ENCODE results near the gene CYBB.

The CYBB gene

DNA sequence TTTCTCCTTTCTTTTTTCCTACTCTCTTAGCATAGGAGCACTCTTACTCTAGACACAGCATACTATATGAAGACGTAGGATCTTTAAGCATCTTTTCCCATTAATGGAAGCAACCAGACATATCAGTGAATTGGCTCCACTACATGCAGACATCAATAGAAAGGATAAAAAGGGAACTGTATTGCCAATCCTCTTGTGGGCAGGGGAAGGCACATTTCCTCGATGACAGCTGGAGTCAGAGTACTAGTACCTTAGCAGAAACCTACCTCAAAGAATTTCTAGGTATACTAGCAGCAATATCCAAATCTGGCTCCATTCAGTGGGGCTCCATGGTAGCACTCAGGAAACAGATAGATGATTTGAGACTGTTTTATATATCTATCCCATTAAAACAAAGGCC is 20.1 kb downstream of the CYBB start:
- H3K27me3 ChIP-seq (ENCODE audit: control insufficient read depth, low read length), result no peaks in the 10 kb centered on the region
- H3K36me3 ChIP-seq (ENCODE audit: control insufficient read depth, low read length), result peaks cover 96% of the 10 kb centered on the region
- H3K27ac ChIP-seq (ENCODE audit: low read depth, low read length), result no peak overlapping the region
- H3K4me3 ChIP-seq (ENCODE audit: low read length), result no peak overlapping the region
- H3K9me3 ChIP-seq (ENCODE audit: control insufficient read depth, insufficient read depth, low read length), result no peaks in the 10 kb centered on the region
- H4K20me1 ChIP-seq (ENCODE audit: control insufficient read depth, insufficient read depth, low read depth, low read length), result no peaks in the 10 kb centered on the region
- TF ChIP-seq, protein P1, sequence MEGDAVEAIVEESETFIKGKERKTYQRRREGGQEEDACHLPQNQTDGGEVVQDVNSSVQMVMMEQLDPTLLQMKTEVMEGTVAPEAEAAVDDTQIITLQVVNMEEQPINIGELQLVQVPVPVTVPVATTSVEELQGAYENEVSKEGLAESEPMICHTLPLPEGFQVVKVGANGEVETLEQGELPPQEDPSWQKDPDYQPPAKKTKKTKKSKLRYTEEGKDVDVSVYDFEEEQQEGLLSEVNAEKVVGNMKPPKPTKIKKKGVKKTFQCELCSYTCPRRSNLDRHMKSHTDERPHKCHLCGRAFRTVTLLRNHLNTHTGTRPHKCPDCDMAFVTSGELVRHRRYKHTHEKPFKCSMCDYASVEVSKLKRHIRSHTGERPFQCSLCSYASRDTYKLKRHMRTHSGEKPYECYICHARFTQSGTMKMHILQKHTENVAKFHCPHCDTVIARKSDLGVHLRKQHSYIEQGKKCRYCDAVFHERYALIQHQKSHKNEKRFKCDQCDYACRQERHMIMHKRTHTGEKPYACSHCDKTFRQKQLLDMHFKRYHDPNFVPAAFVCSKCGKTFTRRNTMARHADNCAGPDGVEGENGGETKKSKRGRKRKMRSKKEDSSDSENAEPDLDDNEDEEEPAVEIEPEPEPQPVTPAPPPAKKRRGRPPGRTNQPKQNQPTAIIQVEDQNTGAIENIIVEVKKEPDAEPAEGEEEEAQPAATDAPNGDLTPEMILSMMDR (IDR thresholded peaks at IDR 0.05; ENCODE audit: low read depth, low read length, poor library complexity, severe bottlenecking), result no peak
- TF ChIP-seq EZH2phosphoT487 (IDR thresholded peaks at IDR 0.05; ENCODE audit: borderline replicate concordance, low read length), result no peak
- no peaks in the 10 kb centered on the region for H3F3A ChIP-seq (ENCODE audit: control insufficient read depth, insufficient read depth)
- no peak overlapping the region for H3K4me2 ChIP-seq (ENCODE audit: low read length)
- H3K4me1 ChIP-seq (ENCODE audit: control insufficient read depth, low read length), result peaks cover 33% of the 10 kb centered on the region
- no peaks in the 10 kb centered on the region for H3K9me2 ChIP-seq (replicated peaks; ENCODE audit: control insufficient read depth, low read length)
- H3K79me2 ChIP-seq (ENCODE audit: control insufficient read depth, low read length), result no peaks in the 10 kb centered on the region

DNA sequence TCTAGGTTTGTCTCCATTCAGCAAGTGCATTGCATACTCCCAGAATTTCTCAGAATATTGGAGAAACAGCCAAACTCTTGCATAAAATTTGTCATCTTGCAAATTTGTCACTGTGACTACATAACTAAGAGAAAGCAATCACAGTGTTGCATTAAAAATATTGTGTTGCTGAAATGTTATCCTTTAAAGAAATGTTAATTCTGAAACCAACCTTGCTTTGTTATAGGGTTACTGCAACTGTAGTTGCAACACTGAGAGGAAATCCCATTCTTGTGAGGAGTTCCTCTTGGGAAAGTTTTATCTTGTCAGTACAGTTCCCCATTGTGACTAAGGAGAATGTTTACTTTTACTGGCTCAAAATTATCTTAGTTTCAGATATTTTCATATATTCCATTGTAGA is 20.9 kb downstream of the CYBB start:
- Histone ChIP-seq H3K4me2 (ENCODE audit: low read length) (no peak overlapping the region), H3F3A (ENCODE audit: control insufficient read depth, insufficient read depth) (no peaks in the 10 kb centered on the region), H3K9me2 (replicated peaks; ENCODE audit: control insufficient read depth, low read length) (no peaks in the 10 kb centered on the region), H4K20me1 (ENCODE audit: control insufficient read depth, insufficient read depth, low read depth, low read length) (no peaks in the 10 kb centered on the region), H3K79me2 (ENCODE audit: control insufficient read depth, low read length) (no peaks in the 10 kb centered on the region), H3K4me3 (ENCODE audit: low read length) (no peak overlapping the region), H3K4me1 (ENCODE audit: control insufficient read depth, low read length) (peaks cover 25% of the 10 kb centered on the region), H3K27me3 (ENCODE audit: control insufficient read depth, low read length) (no peaks in the 10 kb centered on the region), H3K36me3 (ENCODE audit: control insufficient read depth, low read length) (peaks cover 96% of the 10 kb centered on the region), H3K9me3 (ENCODE audit: control insufficient read depth, insufficient read depth, low read length) (no peaks in the 10 kb centered on the region), H3K27ac (ENCODE audit: low read depth, low read length) (no peak overlapping the region)
- TF ChIP-seq, protein P1 (IDR thresholded peaks at IDR 0.05; ENCODE audit: low read depth, low read length, poor library complexity, severe bottlenecking), result no peak
- TF ChIP-seq EZH2phosphoT487 (IDR thresholded peaks at IDR 0.05; ENCODE audit: borderline replicate concordance, low read length), result no peak

DNA sequence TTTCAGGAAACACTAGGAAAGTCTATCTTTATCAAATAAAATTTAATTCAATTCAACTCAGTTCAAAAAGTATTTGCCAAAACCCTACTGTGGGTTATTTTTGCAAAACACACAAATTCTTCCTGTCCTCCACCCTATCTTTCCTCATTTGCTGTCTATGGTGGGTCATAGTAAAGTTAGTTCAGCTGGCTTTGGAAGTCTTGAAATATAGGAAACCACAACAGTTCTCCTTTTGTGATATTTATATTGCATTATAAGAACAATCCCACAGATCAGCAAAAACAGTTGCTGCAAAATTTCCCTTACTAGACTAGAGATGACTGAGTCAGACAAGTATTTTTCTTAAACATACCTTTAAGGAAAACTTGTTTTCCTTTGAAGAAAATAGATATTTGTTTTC is 22.2 kb downstream of the CYBB start:
- no peaks in the 10 kb centered on the region for H3F3A ChIP-seq (ENCODE audit: control insufficient read depth, insufficient read depth)
- no peaks in the 10 kb centered on the region for H3K79me2 ChIP-seq (ENCODE audit: control insufficient read depth, low read length)
- no peaks in the 10 kb centered on the region for H4K20me1 ChIP-seq (ENCODE audit: control insufficient read depth, insufficient read depth, low read depth, low read length)
- TF ChIP-seq, protein P1 (IDR thresholded peaks at IDR 0.05; ENCODE audit: low read depth, low read length, poor library complexity, severe bottlenecking), result no peak
- TF ChIP-seq EZH2phosphoT487 (IDR thresholded peaks at IDR 0.05; ENCODE audit: borderline replicate concordance, low read length), result no peak
- H3K4me2 ChIP-seq (ENCODE audit: low read length), result no peak overlapping the region
- no peak overlapping the region for H3K27ac ChIP-seq (ENCODE audit: low read depth, low read length)
- no peaks in the 10 kb centered on the region for H3K9me3 ChIP-seq (ENCODE audit: control insufficient read depth, insufficient read depth, low read length)
- H3K27me3 ChIP-seq (ENCODE audit: control insufficient read depth, low read length), result no peaks in the 10 kb centered on the region
- H3K4me1 ChIP-seq (ENCODE audit: control insufficient read depth, low read length), result peaks cover 12% of the 10 kb centered on the region
- no peak overlapping the region for H3K4me3 ChIP-seq (ENCODE audit: low read length)
- H3K9me2 ChIP-seq (replicated peaks; ENCODE audit: control insufficient read depth, low read length), result no peaks in the 10 kb centered on the region
- peaks cover 95% of the 10 kb centered on the region for H3K36me3 ChIP-seq (ENCODE audit: control insufficient read depth, low read length)

DNA sequence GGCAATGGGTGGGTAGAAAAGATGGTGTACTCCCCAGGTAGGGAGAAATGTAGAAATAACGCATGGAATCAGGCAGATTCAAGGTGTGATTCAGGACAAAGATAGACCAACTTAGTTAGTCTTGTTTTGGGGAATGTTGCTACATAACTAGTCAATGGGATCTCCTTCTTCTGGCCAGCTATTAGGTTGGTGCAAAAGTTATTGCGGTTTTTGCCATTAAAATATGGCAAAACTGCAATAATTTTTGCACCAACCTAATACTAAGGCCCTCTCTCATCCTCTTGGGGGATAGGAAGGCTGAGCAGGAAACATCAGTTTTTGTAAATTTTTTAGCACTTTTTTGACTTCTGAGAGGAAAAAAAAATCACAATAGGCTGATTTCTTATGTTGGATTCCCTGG is 23.2 kb downstream of the CYBB start:
- H3K9me3 ChIP-seq (ENCODE audit: control insufficient read depth, insufficient read depth, low read length), result no peaks in the 10 kb centered on the region
- no peaks in the 10 kb centered on the region for H3F3A ChIP-seq (ENCODE audit: control insufficient read depth, insufficient read depth)
- H3K36me3 ChIP-seq (ENCODE audit: control insufficient read depth, low read length), result peaks cover 89% of the 10 kb centered on the region
- H3K4me2 ChIP-seq (ENCODE audit: low read length), result no peak overlapping the region
- H4K20me1 ChIP-seq (ENCODE audit: control insufficient read depth, insufficient read depth, low read depth, low read length), result no peaks in the 10 kb centered on the region
- no peak overlapping the region for H3K27ac ChIP-seq (ENCODE audit: low read depth, low read length)
- TF ChIP-seq EZH2phosphoT487 (IDR thresholded peaks at IDR 0.05; ENCODE audit: borderline replicate concordance, low read length), result no peak
- no peaks in the 10 kb centered on the region for H3K27me3 ChIP-seq (ENCODE audit: control insufficient read depth, low read length)
- no peaks in the 10 kb centered on the region for H3K9me2 ChIP-seq (replicated peaks; ENCODE audit: control insufficient read depth, low read length)
- H3K4me3 ChIP-seq (ENCODE audit: low read length), result no peak overlapping the region
- H3K4me1 ChIP-seq (ENCODE audit: control insufficient read depth, low read length), result peaks cover 11% of the 10 kb centered on the region
- no peaks in the 10 kb centered on the region for H3K79me2 ChIP-seq (ENCODE audit: control insufficient read depth, low read length)

Measured in DOHH2 (cell line).